ENCODE measurements around the gene KRT15. TPM values are rescaled to one million over a fixed set of nuclear protein-coding genes. Genes with fewer than 3 reads are reported as not detected.

The KRT15 gene
- total and polyA plus RNA-seq, 4 donors = 0.14 TPM; not detected in 3

- Histone ChIP-seq H3K27ac (ENCODE audit: low read depth in 1 of 2, low read length in 2 of 2) (no peak overlapping the region), H3K36me3 (ENCODE audit: control insufficient read depth in 4 of 4, insufficient read depth in 3 of 4, low read depth in 1 of 4, low read length in 3 of 4) (no peaks in the 10 kb centered on the region), H3K9ac (ENCODE audit: low read depth in 1 of 2, low read length in 2 of 2) (no peak overlapping the region), H3K4me1 (ENCODE audit: control insufficient read depth in 4 of 4, insufficient read depth in 4 of 4, low read length in 3 of 4) (peaks cover 3 to 8% (median 6%) of the 10 kb centered on the region in 4 donors), H3K4me3 (ENCODE audit: low read depth in 1 of 3, low read length in 3 of 3) (no peak overlapping the region), H3K9me3 (ENCODE audit: control insufficient read depth in 4 of 4, low read length in 3 of 4) (peaks cover 0 to 3% (median under 1%) of the 10 kb centered on the region in 4 donors), H3K27me3 (ENCODE audit: control insufficient read depth in 4 of 4, insufficient read depth in 4 of 4, low read length in 3 of 4) (peaks cover 0 to 5% (median 0%) of the 10 kb centered on the region in 4 donors)
- 46% methylated on average over 23 of the region's 23 CpGs for WGBS
- no peak for DNase-seq (ENCODE audit: low spot score)
- TF ChIP-seq YY1 (IDR thresholded peaks at IDR 0.05) = no peak
- TF ChIP-seq JUND (IDR thresholded peaks at IDR 0.05) = no peak
These were observed 29.5 kb upstream of the KRT15 start for GRCh38 chr17:41547921-41548843.

GRCh38 chr17:41547378-41547841 lies 28.7 kb upstream of the KRT15 start:
- H3K36me3 ChIP-seq (ENCODE audit: control insufficient read depth in 4 of 4, insufficient read depth in 3 of 4, low read depth in 1 of 4, low read length in 3 of 4) = no peaks in the 10 kb centered on the region
- H3K27me3 ChIP-seq (ENCODE audit: control insufficient read depth in 4 of 4, insufficient read depth in 4 of 4, low read length in 3 of 4) = peaks cover 0 to 5% (median 0%) of the 10 kb centered on the region in 4 donors
- H3K9me3 ChIP-seq (ENCODE audit: control insufficient read depth in 4 of 4, low read length in 3 of 4) = peaks cover 0 to 3% (median under 1%) of the 10 kb centered on the region in 4 donors
- no peak overlapping the region for H3K9ac ChIP-seq (ENCODE audit: low read depth in 1 of 2, low read length in 2 of 2)
- TF ChIP-seq HNF4A (conservative IDR thresholded peaks at IDR 0.05) = no peak
- TF ChIP-seq FOXA1 (IDR thresholded peaks at IDR 0.05) = no peak
- TF ChIP-seq CTCF (IDR thresholded peaks at IDR 0.05; ENCODE audit: low read depth, low read length, missing input control) = no peak
- TF ChIP-seq YY1 (IDR thresholded peaks at IDR 0.05) = no peak
- TF ChIP-seq HNF4G (IDR thresholded peaks at IDR 0.05) = no peak
- DNase-seq (ENCODE audit: low spot score) = no peak
- 72% methylated on average over 9 of the region's 9 CpGs for WGBS
- H3K4me3 ChIP-seq (ENCODE audit: low read depth in 1 of 3, low read length in 3 of 3) = no peak overlapping the region
- no peak overlapping the region for H3K27ac ChIP-seq (ENCODE audit: low read depth in 1 of 2, low read length in 2 of 2)
- H3K4me1 ChIP-seq (ENCODE audit: control insufficient read depth in 4 of 4, insufficient read depth in 4 of 4, low read length in 3 of 4) = peaks cover 3 to 8% (median 6%) of the 10 kb centered on the region in 4 donors

- Histone ChIP-seq H3K36me3 (ENCODE audit: control insufficient read depth in 4 of 4, insufficient read depth in 3 of 4, low read depth in 1 of 4, low read length in 3 of 4) (no peaks in the 10 kb centered on the region), H3K27me3 (ENCODE audit: control insufficient read depth in 4 of 4, insufficient read depth in 4 of 4, low read length in 3 of 4) (peaks cover 0 to 5% (median 0%) of the 10 kb centered on the region in 4 donors), H3K27ac (ENCODE audit: low read depth in 1 of 2, low read length in 2 of 2) (no peak overlapping the region), H3K4me3 (ENCODE audit: low read depth in 1 of 3, low read length in 3 of 3) (no peak overlapping the region), H3K9me3 (ENCODE audit: control insufficient read depth in 4 of 4, low read length in 3 of 4) (peaks cover 0 to 3% (median under 1%) of the 10 kb centered on the region in 4 donors), H3K9ac (ENCODE audit: low read depth in 1 of 2, low read length in 2 of 2) (no peak overlapping the region), H3K4me1 (ENCODE audit: control insufficient read depth in 4 of 4, insufficient read depth in 4 of 4, low read length in 3 of 4) (peaks cover 3 to 8% (median 6%) of the 10 kb centered on the region in 4 donors)
- TF ChIP-seq HNF4A (conservative IDR thresholded peaks at IDR 0.05) (no peak), HNF4G (IDR thresholded peaks at IDR 0.05) (no peak)
- WGBS = 96% methylated on average over 3 of the region's 3 CpGs
- DNase-seq (ENCODE audit: low spot score) = no peak
These were observed 28.1 kb upstream of the KRT15 start for GRCh38 chr17:41546819-41547218.

- no peak overlapping the region for H3K27ac ChIP-seq (ENCODE audit: low read depth in 1 of 2, low read length in 2 of 2)
- H3K4me3 ChIP-seq (ENCODE audit: low read depth in 1 of 3, low read length in 3 of 3) = no peak overlapping the region
- H3K9me3 ChIP-seq (ENCODE audit: control insufficient read depth in 4 of 4, low read length in 3 of 4) = peaks cover 0 to 3% (median under 1%) of the 10 kb centered on the region in 4 donors
- TF ChIP-seq MAX (IDR thresholded peaks at IDR 0.05) (no peak), FOXA1 (IDR thresholded peaks at IDR 0.05) (no peak), RXRA (IDR thresholded peaks at IDR 0.05) (no peak)
- H3K27me3 ChIP-seq (ENCODE audit: control insufficient read depth in 4 of 4, insufficient read depth in 4 of 4, low read length in 3 of 4) = peaks cover 0 to 5% (median 0%) of the 10 kb centered on the region in 4 donors
- no peaks in the 10 kb centered on the region for H3K36me3 ChIP-seq (ENCODE audit: control insufficient read depth in 4 of 4, insufficient read depth in 3 of 4, low read depth in 1 of 4, low read length in 3 of 4)
- 86% methylated on average over 13 of the region's 13 CpGs for WGBS
- no peak for DNase-seq (ENCODE audit: low spot score)
- no peak overlapping the region for H3K9ac ChIP-seq (ENCODE audit: low read depth in 1 of 2, low read length in 2 of 2)
- H3K4me1 ChIP-seq (ENCODE audit: control insufficient read depth in 4 of 4, insufficient read depth in 4 of 4, low read length in 3 of 4) = peaks cover 3 to 8% (median 6%) of the 10 kb centered on the region in 4 donors
These were observed 27.2 kb upstream of the KRT15 start for GRCh38 chr17:41545829-41546410.
